Coronary artery (tissue), 2 donors: ENCODE results near the gene EFNA5.
A peak's percentile ranks its signal among the peaks of the same experiment; 100 is the strongest.

Experiments
- DNase-seq: peaks from one replicate; pipeline ENCODE4 v3.0.0-alpha.2; 2017; ENCODE audit warnings: low spot score
- H3K27ac ChIP-seq, 2 donors: fragments of 200-600 bp; sonication (generic); one replicate each; pipeline ENCODE4 v1.5.1; 2016 to 2019
- H3K4me3 ChIP-seq: fragments of 200-600 bp; sonication (generic); 2 replicates; pipeline ENCODE4 v1.5.1; 2016; ENCODE audit warnings: mild to moderate bottlenecking, moderate library complexity
- CTCF ChIP-seq: fragments of 200-600 bp; sonication (generic); IDR thresholded peaks from one replicate; pipeline ENCODE4 v1.5.1; 2019; ENCODE audit warnings: antibody characterized with exemption

Gene EFNA5

GRCh38 chr5:107668154-107669095 lies 2.3 kb downstream of the EFNA5 start:
- Histone ChIP-seq H3K4me3 (peak overlapping the region; percentile 78), H3K27ac (peak overlapping the region; percentile 77 to 80)
- no peak for DNase-seq
- no peak for TF ChIP-seq CTCF

- H3K27ac ChIP-seq = no peak overlapping the region
- no peak for DNase-seq
- H3K4me3 ChIP-seq = no peak overlapping the region
- TF ChIP-seq CTCF = no peak
Measured at GRCh38 chr5:107666051-107666655, 4.6 kb downstream of the EFNA5 start.

- TF ChIP-seq CTCF = no peak
- DNase-seq = no peak
- Histone ChIP-seq H3K4me3 (no peak overlapping the region), H3K27ac (no peak overlapping the region)
Measured at GRCh38 chr5:107665036-107665570, 5.6 kb downstream of the EFNA5 start.

- TF ChIP-seq CTCF = no peak
- no peak for DNase-seq
- Histone ChIP-seq H3K4me3 (no peak overlapping the region), H3K27ac (no peak overlapping the region)
Measured at GRCh38 chr5:107663697-107664096, 7.0 kb downstream of the EFNA5 start.

- DNase-seq = no peak
- TF ChIP-seq CTCF = no peak
- Histone ChIP-seq H3K4me3 (no peak overlapping the region), H3K27ac (no peak overlapping the region)
Measured at GRCh38 chr5:107661650-107662044, 9.1 kb downstream of the EFNA5 start.

- no peak for TF ChIP-seq CTCF
- Histone ChIP-seq H3K4me3 (no peak overlapping the region), H3K27ac (no peak overlapping the region)
- DNase-seq = no peak
Measured at GRCh38 chr5:107661038-107661649, 9.6 kb downstream of the EFNA5 start.
